Erythroblast (primary cell): ENCODE data around the gene CCDC47.

ENCODE experiments used
- GATA1 ChIP-seq: IDR thresholded peaks from 2 replicates; pipeline ENCODE4 v1.6.1; 2011; ENCODE audit warnings: low read depth, mild to moderate bottlenecking, control low read depth, low read length, moderate library complexity
- POLR2A ChIP-seq: IDR thresholded peaks from 2 replicates; pipeline ENCODE4 v1.6.1; 2011; ENCODE audit warnings: mild to moderate bottlenecking, low read length

DNA sequence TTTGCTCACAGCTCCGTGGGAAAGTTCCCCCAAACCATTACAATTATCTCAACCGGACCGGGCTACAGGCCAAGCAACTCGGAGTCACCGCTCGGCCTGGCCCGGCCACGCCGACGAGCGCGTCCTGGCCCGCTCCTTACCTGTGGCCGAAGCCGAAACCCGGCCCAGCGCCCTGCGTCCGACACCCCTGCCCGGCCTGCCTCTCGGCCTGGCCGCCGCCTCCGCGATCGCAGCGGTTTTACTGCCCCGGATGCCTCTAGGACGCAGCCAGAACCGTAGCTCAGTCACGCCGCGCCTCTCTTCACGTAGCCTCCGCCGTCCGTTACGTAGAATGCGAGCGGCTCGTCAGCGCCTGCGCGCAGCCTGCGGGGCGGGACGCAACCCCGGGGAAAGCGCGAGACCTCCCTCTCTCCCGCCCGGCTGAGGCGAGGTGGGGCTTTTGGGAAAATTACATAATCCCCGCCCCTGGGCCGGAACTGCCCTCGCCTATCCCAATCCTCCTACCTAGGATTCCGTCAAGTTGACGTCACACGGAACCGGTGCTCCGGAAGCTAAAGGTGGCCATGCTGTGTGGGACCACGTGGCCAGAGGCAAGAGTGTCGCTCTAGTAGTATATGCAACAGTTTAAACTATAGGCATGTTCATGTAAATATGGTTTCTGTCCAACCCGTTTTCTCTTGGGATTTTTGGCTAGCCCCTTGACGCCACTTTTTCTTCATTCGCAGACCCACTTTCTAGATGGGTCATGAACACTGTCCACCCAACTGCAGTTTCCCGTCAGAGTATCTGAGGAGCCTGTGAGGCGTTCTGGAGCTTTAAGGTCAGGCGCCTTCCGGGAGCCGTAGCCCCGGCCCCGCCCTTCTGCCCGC lies at the start of gene CCDC47:
- TF ChIP-seq POLR2A (peak; percentile 99), GATA1 (no peak)
